ENCODE results near the gene DNM3.

- no peak for TF ChIP-seq CTCF (IDR thresholded peaks at IDR 0.05)
- TF ChIP-seq POLR2A (IDR thresholded peaks at IDR 0.05), result no peak
Measured at GRCh38 chr1:171966426-171967220, 125.3 kb downstream of the DNM3 start.

All from adrenal gland (tissue), 5 donors.